Astrocyte (in vitro differentiated cells and primary cell): ENCODE data around the gene PIGX. TPM values are rescaled to one million over a fixed set of nuclear protein-coding genes. Genes with fewer than 3 reads are reported as not detected.

ENCODE experiments used
- DNase-seq: peaks from one replicate; pipeline ENCODE4 v3.0.0-alpha.2; 2010; ENCODE audit warnings: low read depth
- FAIRE-seq: peaks from 2 replicates; lab custom pipeline; 2011; peaks lifted over from hg19 to GRCh38; lab: Jason Lieb, UNC
- H2AFZ ChIP-seq: 2 replicates; pipeline ENCODE4 v1.6.0; 2012; ENCODE audit warnings: low read depth, low read length, inconsistent platforms
- H3K27ac ChIP-seq: 2 replicates; pipeline ENCODE4 v1.5.1; 2011; ENCODE audit warnings: low read depth, low read length, inconsistent platforms
- H3K27me3 ChIP-seq: 2 replicates; pipeline ENCODE4 v1.6.0; 2011; ENCODE audit warnings: low read length, inconsistent platforms; ENCODE audit not compliant: insufficient read depth
- H3K36me3 ChIP-seq: 2 replicates; pipeline ENCODE4 v1.5.1; 2011; ENCODE audit warnings: low read length, inconsistent platforms; ENCODE audit not compliant: insufficient read depth
- H3K4me1 ChIP-seq: 2 replicates; pipeline ENCODE4 v1.5.1; 2011; ENCODE audit warnings: low read length, inconsistent platforms; ENCODE audit not compliant: insufficient read depth
- H3K4me2 ChIP-seq: 2 replicates; pipeline ENCODE4 v1.6.0; 2012; ENCODE audit warnings: low read length, inconsistent platforms
- H3K4me3 ChIP-seq: 2 replicates; pipeline ENCODE4 v1.5.1; 2011; ENCODE audit warnings: low read depth, mild to moderate bottlenecking, low read length, inconsistent platforms; ENCODE audit not compliant: insufficient read depth
- H3K79me2 ChIP-seq: 2 replicates; pipeline ENCODE4 v1.6.0; 2012; ENCODE audit warnings: mild to moderate bottlenecking, low read length, inconsistent platforms; ENCODE audit not compliant: insufficient read depth
- H3K9ac ChIP-seq: 2 replicates; pipeline ENCODE4 v1.6.0; 2012; ENCODE audit warnings: mild to moderate bottlenecking, low read length, inconsistent platforms
- H3K9me3 ChIP-seq: 2 replicates; pipeline ENCODE4 v1.5.1; 2012; ENCODE audit warnings: low read depth, mild to moderate bottlenecking, low read length, inconsistent platforms; ENCODE audit not compliant: insufficient read depth
- H4K20me1 ChIP-seq: 2 replicates; pipeline ENCODE4 v1.6.0; 2012; ENCODE audit warnings: low read length, inconsistent platforms; ENCODE audit not compliant: insufficient read depth
- H3K27ac Mint-ChIP-seq: one replicate; pipeline ENCODE4 v1.8.0; 2021; ENCODE audit warnings: mild to moderate bottlenecking, mixed read lengths; ENCODE audit not compliant: unreplicated experiment
- H3K27me3 Mint-ChIP-seq: one replicate; pipeline ENCODE4 v1.8.0; 2021; ENCODE audit warnings: low read depth, mixed read lengths; ENCODE audit not compliant: unreplicated experiment
- H3K36me3 Mint-ChIP-seq: one replicate; pipeline ENCODE4 v1.8.0; 2021; ENCODE audit warnings: low read depth, mixed read lengths; ENCODE audit not compliant: unreplicated experiment
- H3K4me1 Mint-ChIP-seq: one replicate; pipeline ENCODE4 v1.8.0; 2021; ENCODE audit warnings: low read depth, mixed read lengths; ENCODE audit not compliant: unreplicated experiment
- H3K4me3 Mint-ChIP-seq: one replicate; pipeline ENCODE4 v1.8.0; 2021; ENCODE audit warnings: mild to moderate bottlenecking, moderate library complexity, mixed read lengths; ENCODE audit not compliant: unreplicated experiment
- H3K9me3 Mint-ChIP-seq: one replicate; pipeline ENCODE4 v1.8.0; 2021; ENCODE audit warnings: mild to moderate bottlenecking, mixed read lengths; ENCODE audit not compliant: unreplicated experiment
- EZH2 ChIP-seq: IDR thresholded peaks from 2 replicates; pipeline ENCODE4 v1.6.1; 2012; ENCODE audit warnings: mild to moderate bottlenecking, low read length, inconsistent platforms; ENCODE audit not compliant: insufficient read depth
- total RNA-seq: library from RNA; stranded (reverse); gene quantifications from 2 replicates; pipeline ENCODE4 v1.2.1, GENCODE V29; 2021
- TF ChIP-seq, protein P1 (sequence below): IDR thresholded peaks from 2 replicates; pipeline ENCODE4 v1.5.1; 2011; ENCODE audit warnings: low read depth, mild to moderate bottlenecking, inconsistent platforms, low read length, moderate library complexity; ENCODE audit not compliant: insufficient read depth

PIGX gene
- total RNA-seq, 1 donor from 2014 or later: 13.9 TPM

DNA sequence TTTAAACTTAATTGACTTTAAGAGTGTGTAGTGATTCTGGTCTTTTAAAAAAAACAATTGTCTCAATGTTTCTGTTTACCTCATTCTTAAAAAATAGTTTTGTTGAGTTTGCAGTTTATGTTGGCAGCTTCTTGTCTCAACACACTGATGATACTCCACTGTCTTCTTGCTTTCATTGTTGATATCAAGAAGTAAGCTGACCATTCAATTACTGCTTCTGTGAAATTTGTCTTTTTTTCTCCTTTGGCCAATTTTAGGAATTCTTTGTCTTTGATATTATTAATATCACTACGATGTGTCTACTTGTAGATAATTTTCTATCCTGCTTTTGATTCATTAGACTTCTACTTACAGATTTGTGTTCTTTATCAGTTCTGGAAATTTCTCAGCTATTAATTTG lies 58.9 kb downstream of the PIGX start:
- TF ChIP-seq, protein P1, sequence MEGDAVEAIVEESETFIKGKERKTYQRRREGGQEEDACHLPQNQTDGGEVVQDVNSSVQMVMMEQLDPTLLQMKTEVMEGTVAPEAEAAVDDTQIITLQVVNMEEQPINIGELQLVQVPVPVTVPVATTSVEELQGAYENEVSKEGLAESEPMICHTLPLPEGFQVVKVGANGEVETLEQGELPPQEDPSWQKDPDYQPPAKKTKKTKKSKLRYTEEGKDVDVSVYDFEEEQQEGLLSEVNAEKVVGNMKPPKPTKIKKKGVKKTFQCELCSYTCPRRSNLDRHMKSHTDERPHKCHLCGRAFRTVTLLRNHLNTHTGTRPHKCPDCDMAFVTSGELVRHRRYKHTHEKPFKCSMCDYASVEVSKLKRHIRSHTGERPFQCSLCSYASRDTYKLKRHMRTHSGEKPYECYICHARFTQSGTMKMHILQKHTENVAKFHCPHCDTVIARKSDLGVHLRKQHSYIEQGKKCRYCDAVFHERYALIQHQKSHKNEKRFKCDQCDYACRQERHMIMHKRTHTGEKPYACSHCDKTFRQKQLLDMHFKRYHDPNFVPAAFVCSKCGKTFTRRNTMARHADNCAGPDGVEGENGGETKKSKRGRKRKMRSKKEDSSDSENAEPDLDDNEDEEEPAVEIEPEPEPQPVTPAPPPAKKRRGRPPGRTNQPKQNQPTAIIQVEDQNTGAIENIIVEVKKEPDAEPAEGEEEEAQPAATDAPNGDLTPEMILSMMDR: no peak
- TF ChIP-seq EZH2: no peak
- no peaks in the 10 kb centered on the region for H3K9me3 Mint-ChIP-seq

GRCh38 chr3:196772102-196772501 lies 59.9 kb downstream of the PIGX start:
- no peak overlapping the region for H3K9ac ChIP-seq
- H3K36me3 Mint-ChIP-seq: peaks cover 6% of the 10 kb centered on the region
- no peak for DNase-seq
- H3K36me3 ChIP-seq: no peaks in the 10 kb centered on the region
- H2AFZ ChIP-seq: no peak overlapping the region
- no peaks in the 10 kb centered on the region for H3K27me3 Mint-ChIP-seq
- H4K20me1 ChIP-seq: peaks cover 69% of the 10 kb centered on the region
- TF ChIP-seq, protein P1: no peak
- TF ChIP-seq EZH2: no peak
- peaks cover 19% of the 10 kb centered on the region for H3K4me1 Mint-ChIP-seq
- H3K4me3 Mint-ChIP-seq: no peak overlapping the region
- no peak overlapping the region for H3K27ac ChIP-seq
- peaks cover 92% of the 10 kb centered on the region for H3K79me2 ChIP-seq
- peaks cover 6% of the 10 kb centered on the region for H3K4me1 ChIP-seq
- FAIRE-seq: no peak
- H3K4me3 ChIP-seq: no peak overlapping the region
- no peaks in the 10 kb centered on the region for H3K27me3 ChIP-seq
- H3K9me3 ChIP-seq: no peaks in the 10 kb centered on the region
- no peak overlapping the region for H3K4me2 ChIP-seq
- no peaks in the 10 kb centered on the region for H3K9me3 Mint-ChIP-seq
- H3K27ac Mint-ChIP-seq: no peak overlapping the region

More for the DNA sequence above, 58.9 kb downstream of the PIGX start:
- no peaks in the 10 kb centered on the region for H3K27me3 Mint-ChIP-seq
- Histone ChIP-seq H3K4me2 (no peak overlapping the region), H3K9ac (no peak overlapping the region), H3K9me3 (no peaks in the 10 kb centered on the region), H2AFZ (no peak overlapping the region), H3K36me3 (no peaks in the 10 kb centered on the region), H3K4me3 (no peak overlapping the region), H4K20me1 (peaks cover 65% of the 10 kb centered on the region), H3K27me3 (no peaks in the 10 kb centered on the region), H3K4me1 (peaks cover 6% of the 10 kb centered on the region), H3K79me2 (peaks cover 93% of the 10 kb centered on the region), H3K27ac (no peak overlapping the region)
- peaks cover 3% of the 10 kb centered on the region for H3K36me3 Mint-ChIP-seq
- no peak overlapping the region for H3K4me3 Mint-ChIP-seq
- peaks cover 19% of the 10 kb centered on the region for H3K4me1 Mint-ChIP-seq
- no peak overlapping the region for H3K27ac Mint-ChIP-seq
- DNase-seq (no peak), FAIRE-seq (no peak)

DNA sequence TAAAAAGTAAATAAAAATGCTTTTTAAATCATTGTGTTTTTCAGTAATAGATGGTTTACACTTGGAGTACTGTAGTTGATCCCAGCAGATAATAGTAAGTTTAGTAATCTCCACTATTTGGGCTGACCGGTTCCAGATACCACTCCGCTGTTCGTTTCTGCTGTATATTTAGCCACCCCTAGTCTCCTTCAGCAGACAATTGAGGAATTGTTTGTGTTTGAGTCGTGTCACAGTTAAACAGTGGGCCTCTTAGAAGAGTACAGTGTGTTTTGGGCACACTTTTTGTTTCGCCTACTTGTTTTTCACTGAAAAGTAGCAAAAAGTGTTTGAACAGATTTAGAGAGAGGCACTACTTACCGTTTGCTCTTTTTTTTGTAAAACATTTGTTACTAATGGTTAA lies 60.7 kb downstream of the PIGX start:
- Histone ChIP-seq H3K79me2 (peaks cover 92% of the 10 kb centered on the region), H3K4me2 (no peak overlapping the region), H3K9ac (no peak overlapping the region), H2AFZ (no peak overlapping the region), H3K27me3 (no peaks in the 10 kb centered on the region), H3K4me3 (no peak overlapping the region), H3K36me3 (no peaks in the 10 kb centered on the region), H4K20me1 (peaks cover 69% of the 10 kb centered on the region), H3K27ac (no peak overlapping the region), H3K9me3 (no peaks in the 10 kb centered on the region), H3K4me1 (peaks cover 6% of the 10 kb centered on the region)
- FAIRE-seq (no peak), DNase-seq (no peak)
- Mint-ChIP-seq H3K36me3 (peaks cover 6% of the 10 kb centered on the region), H3K9me3 (no peaks in the 10 kb centered on the region), H3K4me3 (peak overlapping the region; percentile 41), H3K27me3 (no peaks in the 10 kb centered on the region), H3K4me1 (peaks cover 23% of the 10 kb centered on the region), H3K27ac (no peak overlapping the region)
- no peak for TF ChIP-seq EZH2
- TF ChIP-seq, protein P1: no peak
